ENCODE data around the gene MACROD2.

Gene MACROD2

DNA sequence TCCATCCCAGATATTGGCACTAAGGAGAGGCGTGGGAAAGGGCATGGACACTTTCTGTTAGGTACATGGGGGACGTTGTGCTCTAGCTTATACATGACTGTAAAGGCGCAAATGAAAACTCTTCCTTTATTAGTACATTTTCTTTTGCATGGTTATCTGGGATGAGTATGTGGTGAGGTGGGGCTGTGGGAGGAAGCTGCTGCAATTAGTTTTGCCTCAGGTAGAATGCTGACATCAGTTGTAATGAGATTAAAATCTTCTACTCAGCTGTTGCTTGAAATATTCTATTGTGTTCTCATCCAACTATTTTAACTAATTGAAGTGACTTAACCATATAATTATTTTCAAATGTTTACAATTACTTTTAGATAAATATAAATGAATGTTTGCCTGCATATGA, 560.4 kb downstream of the MACROD2 start:
- DNase-seq, result no peak

DNA sequence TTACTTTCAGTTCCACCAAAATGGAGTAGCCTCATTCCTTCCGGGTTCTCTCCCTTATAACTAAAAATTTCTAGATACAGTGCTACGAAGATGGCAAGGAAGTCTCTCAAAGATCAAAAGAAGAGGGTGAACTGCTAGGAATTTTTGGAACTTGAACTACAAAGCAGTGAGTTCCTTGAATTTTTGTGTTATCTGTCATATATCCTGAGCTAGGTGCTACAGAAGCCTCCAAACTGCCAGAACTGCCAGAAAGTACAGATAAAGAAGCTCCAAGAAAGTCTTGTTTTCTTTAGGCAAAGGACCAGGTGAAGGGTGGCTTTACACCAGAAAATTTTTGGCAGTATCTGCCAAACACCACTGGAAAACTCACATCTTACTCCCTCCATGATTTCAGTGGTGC, 560.9 kb downstream of the MACROD2 start:
- DNase-seq, result no peak

DNA sequence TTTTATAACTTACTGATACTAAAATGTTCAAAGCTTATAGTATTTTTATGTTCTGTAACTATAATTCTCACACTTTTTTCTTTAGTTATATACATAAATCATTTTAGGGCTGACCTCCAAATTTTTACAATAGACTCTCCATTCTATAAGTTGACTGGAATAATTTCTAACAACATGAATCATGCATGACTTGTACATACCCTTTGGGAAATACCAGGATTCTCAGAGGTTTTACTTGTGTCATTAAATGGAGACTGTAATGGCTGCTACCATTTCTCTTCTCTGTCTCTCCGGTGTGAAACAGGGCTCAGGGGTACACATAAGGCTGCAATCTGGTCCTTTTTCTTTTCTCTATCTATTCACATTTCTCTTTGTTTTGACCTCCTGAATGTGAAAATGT, 564.3 kb downstream of the MACROD2 start:
- DNase-seq, result no peak

DNA sequence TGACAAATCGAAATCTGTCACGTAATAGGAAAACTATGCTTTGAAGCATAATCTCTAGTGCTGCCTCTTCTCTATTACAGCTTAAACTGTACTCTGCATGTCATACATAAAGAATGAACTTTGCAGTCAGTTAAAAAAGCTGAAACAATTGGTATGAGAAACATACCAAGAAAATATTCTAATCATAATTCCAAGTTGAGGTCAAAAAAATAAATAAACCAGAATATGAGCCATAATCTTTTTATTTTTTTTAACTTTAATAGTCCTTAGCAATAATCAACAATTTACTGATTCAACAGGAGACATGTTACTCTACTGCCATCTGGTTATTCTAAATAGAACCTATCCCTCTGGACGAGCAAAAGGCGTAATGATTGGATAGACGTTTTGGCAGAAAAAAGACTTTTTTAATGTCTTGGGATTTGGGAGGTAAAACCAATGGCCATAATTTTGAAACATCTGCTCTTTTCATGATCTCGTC, 566.5 kb downstream of the MACROD2 start:
- no peak for DNase-seq

DNA sequence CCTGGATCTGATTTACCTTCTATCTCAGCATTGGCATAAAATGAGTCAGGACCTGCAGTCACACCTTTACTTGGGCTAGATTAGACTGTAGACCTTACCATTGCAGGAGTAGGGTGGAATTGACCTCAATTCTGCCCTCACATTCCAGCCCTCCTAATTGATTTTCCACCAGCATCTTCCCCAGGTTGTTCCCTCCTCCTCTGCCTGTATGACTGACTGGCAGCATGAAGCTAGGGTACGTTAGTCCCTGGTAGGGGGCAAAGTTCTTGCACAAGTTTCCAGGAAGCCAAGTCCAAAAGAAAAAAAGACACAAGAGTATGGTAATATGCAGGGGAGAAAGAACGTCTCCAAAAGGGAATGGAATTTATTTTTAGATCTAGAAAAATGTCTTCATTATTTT, 567.7 kb downstream of the MACROD2 start:
- DNase-seq, result no peak

DNA sequence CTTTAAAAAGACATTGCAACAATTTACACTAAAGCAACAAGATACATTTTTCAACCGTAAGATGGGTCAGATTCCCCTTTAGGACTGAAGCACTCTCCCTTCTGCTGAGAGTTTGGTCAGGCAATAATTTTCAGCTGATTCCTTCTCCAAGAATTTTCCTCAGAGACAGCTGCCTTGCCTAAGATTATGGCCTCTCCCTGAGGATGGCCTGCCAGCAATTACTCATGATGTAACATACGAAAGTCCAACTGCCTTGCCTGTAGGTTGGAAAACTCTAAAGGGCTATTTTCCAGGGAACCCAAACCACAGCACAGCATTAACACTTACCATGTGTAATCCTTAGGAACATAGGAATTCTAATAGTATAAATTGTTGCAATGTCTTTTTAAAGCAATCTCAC, 571.2 kb downstream of the MACROD2 start:
- no peak for DNase-seq

DNA sequence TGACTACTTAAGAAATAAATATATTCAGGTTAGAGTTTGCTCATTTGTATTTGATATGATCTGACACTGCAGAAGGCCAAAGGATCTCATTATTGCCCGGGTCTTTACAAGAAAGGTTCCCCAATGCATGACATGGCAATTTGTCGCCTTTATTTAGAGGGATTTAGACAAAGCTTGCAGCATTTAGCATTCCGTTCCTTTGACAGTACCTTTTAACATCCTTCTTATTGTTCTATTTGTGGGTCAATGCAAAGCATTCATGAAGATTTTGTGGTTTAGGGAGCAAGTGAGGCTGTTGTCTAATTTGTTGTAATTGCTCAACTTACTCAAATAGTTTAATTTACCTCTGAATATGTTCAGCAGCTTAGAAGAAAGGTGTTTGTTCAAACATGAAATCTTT, 572.9 kb downstream of the MACROD2 start:
- DNase-seq, result no peak

DNA sequence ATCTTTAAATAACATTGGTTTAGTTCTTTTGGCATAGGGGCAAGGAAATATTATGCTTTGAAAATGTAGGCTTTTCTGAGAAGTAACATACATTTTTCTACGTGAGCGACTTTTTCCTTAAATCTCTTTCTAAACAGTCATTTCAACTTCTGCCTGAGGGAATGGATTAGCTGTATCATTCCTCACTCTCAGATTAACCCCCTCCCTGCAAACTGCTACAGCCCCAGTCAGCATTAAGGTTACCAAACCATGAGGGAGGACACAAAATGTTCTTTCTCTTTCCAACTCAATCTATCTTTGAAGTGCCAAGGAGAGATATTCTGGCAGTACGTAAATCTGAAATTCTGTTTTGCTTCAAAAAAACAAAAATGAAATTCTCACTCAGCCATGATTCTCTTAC, 573.4 kb downstream of the MACROD2 start:
- no peak for DNase-seq

DNA sequence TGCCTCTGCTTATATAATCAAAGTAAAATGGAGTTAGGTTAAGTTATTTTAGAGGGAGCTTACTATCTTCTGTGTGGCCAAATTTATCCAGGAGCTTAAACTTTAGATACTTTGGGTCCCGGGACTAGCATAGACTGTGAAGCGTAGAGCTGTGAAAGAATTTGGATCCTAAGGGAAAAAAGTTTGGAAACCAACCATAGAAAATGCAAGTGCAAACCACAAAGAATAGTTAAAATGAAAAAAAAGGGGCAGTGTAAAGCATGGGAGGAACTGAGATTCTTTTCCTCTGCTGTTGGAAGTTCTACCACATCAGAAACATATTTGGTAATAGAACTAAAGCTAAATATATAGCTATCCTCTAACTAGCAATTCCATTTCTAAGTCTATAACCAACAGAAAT, 574.3 kb downstream of the MACROD2 start:
- no peak for DNase-seq

DNA sequence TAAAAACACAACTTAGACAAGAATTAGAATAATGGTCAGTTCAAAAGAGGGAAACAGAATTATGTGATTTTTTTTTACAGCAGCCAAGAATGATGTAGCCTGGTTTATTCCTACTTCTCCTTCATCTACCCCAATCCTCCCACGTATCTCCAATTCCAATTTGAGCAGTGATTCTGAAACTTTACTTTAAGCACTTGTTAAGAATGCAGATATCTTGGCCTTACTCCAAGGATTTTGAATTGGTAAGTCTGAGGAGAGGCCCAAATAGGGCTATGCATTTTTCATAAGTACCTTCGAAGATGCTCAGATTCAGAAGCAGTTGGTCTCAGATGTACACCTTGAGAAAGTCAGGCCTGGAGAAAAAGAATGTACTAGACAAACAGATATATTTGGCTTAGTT, 575.5 kb downstream of the MACROD2 start:
- DNase-seq, result no peak

DNA sequence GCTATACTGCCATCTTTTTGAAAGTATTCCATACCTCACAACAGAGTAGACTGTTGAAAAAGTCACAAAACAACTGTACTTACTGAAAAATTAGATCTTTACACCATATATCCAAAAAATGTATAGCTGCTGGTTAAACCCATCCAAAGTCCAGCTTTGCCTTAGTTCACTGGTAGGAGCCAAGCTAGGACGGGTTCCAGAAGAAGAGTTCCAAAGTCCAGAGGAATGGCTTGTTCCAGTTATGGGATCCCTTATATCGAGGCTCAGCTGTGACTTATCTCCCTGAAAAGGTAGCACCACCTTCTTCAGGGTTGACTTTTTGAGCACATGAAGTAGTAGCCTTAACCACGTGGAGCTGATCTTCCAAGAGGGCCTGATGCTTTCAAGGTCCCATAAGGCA, 578.4 kb downstream of the MACROD2 start:
- no peak for DNase-seq

DNA sequence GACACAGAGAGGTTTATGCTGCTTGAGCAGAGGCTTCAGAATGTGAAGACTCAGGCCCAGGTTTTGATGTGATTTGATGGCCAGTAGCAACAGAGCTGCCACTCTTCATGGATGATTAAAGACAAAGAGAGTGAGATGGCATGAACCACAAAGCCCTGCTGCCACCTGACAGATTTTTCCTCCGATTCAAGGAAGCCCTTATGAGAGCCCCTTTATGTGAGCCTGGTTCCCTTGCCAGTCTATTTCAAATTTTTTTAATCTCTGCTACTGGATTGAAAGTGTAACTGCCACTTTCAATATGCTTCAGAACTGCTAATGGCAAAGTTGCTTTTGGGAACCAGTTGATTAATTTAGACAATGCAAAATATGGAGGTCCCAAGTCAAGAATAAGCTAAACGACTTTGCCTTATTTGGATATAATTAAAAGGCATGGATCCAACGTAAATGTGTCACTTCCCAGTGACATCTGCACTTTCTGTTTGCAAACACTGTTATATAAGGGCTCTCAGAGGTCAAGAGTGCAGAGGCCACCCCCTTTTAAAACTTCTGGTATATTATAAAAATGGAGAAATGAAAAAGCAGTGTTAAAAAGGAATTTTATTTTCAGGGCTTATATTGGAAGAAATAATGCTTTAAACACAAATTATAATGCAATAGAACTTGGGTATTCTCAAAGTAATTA, 581.0 kb downstream of the MACROD2 start:
- DNase-seq, result no peak

DNA sequence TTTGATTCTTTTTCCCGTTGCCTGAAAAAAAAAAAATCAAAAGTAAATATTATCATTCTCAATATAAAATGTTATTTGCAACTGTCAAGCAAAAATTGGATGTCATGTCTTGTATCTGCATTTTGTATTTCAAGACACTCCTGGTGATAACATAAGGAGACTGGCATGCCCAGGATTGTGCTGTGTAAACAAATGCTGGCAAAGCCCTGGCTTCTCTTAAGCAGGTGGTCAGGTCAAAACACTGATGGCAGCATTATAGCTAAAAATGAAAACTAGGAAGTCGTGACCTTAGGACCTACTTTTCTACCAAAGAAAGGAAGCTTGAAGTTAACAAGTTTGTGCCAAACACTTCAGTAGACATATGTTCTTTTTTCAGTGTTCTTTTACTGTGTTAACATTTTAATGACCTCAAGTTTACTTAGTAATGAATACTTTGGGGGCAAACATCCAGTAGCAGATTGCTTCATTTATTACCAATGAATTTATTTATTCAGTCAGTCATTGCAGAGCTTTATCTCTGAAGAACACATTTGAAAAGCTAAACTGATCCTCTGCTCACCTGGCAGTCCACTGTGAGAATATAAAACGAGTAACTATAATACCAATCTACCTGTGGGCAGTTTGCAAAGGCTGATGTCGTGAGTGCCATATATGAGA, 585.2 kb downstream of the MACROD2 start:
- DNase-seq, result no peak

DNA sequence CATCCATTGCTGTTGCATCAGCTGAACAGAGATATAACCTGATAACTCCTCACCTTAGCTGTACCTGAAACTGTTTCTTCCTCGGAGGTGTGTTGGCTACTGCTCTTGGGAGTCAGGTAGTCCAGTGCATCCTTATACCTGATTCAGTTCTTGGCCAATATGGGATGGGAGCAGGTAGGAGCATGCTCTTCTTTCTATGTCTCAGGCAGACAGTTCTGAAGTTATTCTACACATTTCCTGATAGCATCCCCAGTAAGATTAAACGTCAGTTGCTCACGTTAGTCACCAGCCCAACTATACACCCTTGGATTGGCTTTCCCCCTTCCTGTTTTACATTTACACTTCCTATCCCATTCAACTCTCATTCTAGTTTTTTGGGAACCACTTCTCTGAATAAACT, 586.4 kb downstream of the MACROD2 start:
- DNase-seq, result no peak

DNA sequence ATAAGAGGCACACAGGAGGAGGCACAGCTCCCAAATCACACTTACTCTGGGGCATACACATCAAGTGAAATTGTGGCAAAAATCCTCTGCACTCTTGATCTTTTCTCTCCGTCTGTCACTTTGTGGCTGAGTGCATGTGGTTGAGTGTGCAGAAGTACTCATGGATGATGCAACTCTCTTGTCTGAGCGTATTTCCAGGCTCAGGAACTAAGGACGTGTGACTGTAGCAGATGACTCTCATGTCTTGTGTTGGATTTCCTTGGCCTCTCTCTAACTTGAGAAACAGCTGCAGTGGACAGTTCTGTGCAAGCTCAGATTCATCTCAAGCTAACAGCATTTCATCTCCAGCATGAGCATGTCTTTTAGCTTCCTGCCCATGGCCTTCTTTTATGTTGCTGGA, 587.5 kb downstream of the MACROD2 start:
- no peak for DNase-seq

DNA sequence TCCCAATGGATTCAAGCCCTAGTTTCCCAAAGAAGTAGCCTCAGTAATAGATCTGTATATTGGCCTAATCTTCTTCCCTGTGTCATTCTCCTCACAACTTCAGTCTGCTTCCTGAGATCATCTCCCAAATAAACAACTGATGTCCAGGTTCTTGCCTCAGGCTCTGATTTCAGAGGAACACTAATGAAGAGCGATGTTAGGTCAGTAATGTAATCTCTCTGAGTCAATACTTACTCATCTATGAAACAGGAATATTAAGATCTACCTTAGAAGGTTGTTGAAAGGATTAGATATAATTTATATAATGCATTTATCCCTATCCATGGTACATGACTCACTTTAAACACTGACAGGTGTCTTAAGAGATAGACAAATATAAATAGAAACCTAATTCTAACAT, 588.1 kb downstream of the MACROD2 start:
- DNase-seq, result no peak

DNA sequence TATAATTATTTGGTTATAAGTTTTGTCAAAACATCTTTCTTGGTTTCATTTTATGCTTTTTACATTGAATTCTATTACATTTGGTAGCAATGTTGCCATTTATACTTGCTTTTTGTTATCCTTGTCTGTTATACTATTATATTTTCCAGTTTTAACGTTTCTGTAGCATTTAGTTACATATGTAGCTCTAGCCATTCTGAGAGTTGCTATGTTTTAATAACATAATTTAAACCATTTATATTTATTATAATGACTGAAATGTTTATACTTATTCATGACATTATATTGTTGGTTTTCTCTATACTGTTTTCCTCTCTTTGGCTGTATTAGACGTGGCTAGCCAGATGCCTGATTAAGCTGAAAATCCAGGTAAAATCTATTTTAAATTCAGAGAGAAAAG, 594.1 kb downstream of the MACROD2 start:
- DNase-seq, result no peak

DNA sequence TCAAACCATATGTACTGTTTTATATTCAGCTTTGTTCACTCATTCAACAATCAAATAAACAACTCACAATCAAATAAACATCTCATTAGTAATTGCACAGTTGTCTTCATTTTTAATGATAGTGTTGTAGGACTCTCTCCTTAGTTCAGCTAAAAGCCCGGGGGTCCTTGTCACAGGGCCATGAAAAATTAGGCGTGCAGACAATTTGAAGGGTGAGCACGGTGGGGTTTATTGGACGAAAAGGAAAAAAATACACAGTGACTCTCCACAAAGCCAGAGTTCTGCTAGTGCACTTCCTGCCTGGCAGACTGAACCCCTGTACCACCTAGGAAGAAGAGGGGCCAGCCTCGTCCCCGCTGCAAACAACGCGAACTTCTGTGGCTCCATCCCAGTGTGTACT, 599.7 kb downstream of the MACROD2 start:
- no peak for DNase-seq

DNA sequence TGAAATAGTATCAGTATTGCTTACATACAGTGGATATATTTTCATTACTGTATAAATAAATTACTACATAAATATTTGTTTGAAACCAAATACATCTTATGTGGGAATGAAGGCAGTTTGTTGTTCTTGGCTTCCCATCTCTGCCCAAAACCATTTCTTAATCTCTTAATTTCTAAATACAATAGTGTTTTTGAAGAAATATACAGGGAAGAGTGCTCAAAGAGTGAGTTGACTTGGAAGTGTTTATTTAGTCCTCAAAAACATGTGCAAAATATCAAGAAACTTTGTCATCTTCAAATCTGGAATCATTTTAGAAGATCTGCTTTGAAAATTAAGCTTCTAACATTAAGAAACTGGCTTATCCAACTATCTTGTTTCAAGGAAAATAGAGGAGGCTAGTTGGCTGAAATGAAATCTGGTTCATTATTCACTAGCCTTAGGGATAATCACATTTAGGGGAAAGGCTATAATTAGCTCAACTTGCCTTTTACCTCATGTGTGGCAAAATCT, 601.9 kb downstream of the MACROD2 start:
- DNase-seq, result no peak

DNA sequence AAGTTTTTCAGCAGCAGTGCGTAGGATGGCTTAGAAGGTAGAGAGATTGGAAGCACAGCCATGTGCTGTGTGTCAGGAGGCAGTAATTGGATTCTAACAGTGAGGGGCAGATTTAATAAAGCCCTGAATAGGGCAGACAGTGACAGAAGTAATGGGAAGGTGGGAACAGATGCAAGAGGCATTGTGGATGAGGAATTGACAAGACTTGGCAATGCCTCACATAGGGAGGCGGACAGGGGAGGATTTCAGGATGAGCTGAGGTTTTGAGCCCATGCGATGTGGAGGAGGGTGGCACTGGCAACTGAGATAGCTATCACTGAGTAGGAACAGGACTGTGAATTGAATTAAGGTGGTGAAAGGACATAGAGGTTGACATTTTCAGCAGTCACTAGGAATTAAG, 604.3 kb downstream of the MACROD2 start:
- DNase-seq, result no peak

DNA sequence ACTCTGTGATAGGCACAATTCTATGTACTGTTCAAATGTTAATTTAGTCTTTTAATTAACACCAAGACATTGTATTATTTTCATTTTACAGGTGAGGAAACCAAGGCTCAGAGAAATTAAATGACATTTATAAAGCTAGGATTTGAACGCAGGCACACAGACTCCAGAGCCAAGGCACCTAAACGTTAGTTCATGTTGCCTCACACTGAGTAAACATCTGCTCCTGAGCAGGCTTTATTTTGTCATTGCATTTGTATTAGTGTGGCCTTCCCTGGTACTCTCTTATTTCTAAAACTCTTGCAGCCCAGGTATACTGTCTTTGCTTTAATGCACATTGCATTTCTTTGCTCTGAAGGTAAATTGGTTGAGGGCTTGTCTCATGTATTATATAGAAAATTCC, 605.2 kb downstream of the MACROD2 start:
- no peak for DNase-seq

DNA sequence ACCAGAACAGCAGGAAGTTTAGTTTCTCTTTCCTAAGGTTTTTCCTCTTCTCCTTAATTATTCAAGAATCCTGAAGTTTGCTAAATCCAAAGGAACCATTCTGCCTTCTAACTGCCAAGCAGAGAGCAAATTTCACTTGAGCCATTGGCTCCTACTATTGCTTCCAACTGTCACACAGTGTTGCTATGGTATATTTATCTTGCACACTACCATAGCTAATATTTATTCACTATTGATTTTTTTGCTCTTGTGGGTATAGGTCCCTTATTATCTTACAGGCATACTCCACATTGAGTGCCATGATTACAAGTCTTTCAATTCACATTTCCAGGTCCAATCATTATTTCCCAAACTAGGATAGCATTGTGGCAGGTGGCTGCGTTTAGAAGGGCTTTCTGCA, 608.8 kb downstream of the MACROD2 start:
- DNase-seq, result no peak

DNA sequence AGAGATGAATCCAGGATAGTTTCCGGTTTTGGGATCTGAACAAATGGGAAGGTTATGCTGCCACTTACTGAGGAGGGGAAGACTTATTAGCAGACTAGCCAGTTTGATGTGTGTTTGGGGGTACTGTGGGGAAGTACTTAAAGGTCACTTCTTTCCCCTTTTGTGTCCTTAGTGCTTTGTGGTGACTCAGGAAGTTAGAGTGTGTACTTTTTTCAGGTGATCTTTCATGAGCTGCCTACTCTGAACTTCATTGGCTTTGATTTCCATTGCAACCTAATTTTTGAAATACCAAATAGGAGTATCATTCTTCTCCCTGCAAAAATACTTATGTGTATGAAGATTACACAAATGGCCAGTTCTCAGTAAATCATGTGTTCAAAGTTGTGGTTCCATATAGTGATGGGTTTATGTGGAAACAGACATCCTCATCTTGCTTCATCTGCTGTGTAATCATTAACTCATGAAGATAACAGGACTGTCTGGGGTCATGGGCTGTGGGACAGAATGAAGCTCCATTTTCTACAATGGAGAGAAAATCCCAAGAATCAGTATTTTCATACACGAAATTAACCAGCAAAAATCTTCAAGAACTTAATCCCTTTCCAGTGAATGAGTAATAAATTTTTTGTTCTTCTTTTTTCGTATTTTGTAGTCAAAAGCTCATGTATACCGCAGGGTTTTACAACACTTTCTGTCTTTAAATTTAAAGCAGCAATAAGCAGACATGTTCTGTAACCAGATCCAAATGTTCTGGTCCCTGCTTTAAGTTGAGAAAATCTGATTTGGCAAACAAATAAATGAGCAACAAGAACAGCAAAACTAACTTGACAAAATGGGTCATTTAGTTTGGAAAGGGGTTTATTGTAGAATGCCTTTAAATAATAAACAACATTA, 614.3 kb downstream of the MACROD2 start:
- DNase-seq, result no peak

DNA sequence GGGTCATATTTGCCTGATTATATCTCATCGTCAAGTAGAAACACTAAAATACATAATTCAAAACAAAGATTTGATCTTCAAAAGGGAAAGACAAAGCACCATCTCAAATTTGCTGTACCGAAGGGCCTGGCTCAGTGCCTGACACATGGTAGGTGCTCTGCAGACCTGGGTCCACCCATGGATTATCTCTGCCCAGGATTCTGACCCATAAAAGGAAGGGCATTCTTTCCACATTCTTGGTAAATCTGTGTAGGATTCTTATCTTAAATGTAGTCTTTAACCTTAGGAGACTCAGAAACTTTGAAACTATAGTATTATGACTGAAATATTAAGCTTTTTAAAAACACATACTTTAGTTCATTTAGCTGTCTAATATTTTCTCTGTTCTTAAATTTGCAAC, 616.2 kb downstream of the MACROD2 start:
- no peak for DNase-seq
